DMS 273 treated with DMSO at 0.1 percent for 48 hours (cell line): ENCODE results near the gene BCL2.
"Not testable (repeated sequence)": the region's sequence is repeated elsewhere in the genome, so short reads cannot be mapped to it uniquely, and the experiment has no call there.

Source experiments
- DNase-seq: peaks from one replicate; lab custom pipeline; 2025; lab: John Stamatoyannopoulos, UW

The BCL2 gene

GRCh38 chr18:63319383-63320122 is at the start of gene BCL2:
Gene BCL2 (minus strand): TSS chr18:63319769.
- DNase-seq: no peak

- no peak for DNase-seq
These were observed 49.0 kb upstream of the BCL2 start for GRCh38 chr18:63368611-63369010.

- peak; percentile 93 for DNase-seq
These were observed 47.7 kb upstream of the BCL2 start, which contains the start of gene KDSR for GRCh38 chr18:63367053-63367953. Gene KDSR (minus strand): TSS chr18:63367206. CDS start chr18:63367118, 88 bp downstream.

GRCh38 chr18:63366213-63367052 is 46.9 kb upstream of the BCL2 start:
- peak; percentile 4 for DNase-seq

- no peak for DNase-seq
These were observed 46.3 kb upstream of the BCL2 start for GRCh38 chr18:63365876-63366212.

GRCh38 chr18:63363951-63364350 is 44.4 kb upstream of the BCL2 start:
- no peak for DNase-seq

GRCh38 chr18:63363420-63363819 is 43.9 kb upstream of the BCL2 start:
- DNase-seq: not testable (repeated sequence)

GRCh38 chr18:63356272-63356896 is 36.8 kb upstream of the BCL2 start:
- no peak for DNase-seq

- DNase-seq: no peak
These were observed 30.7 kb upstream of the BCL2 start for GRCh38 chr18:63350230-63350629.

GRCh38 chr18:63348508-63349136 is 29.1 kb upstream of the BCL2 start:
- no peak for DNase-seq

GRCh38 chr18:63346480-63347183 is 27.1 kb upstream of the BCL2 start:
- DNase-seq: no peak

- DNase-seq: no peak
These were observed 26.5 kb upstream of the BCL2 start for GRCh38 chr18:63346031-63346430.

- no peak for DNase-seq
These were observed 25.3 kb upstream of the BCL2 start for GRCh38 chr18:63344918-63345317.

GRCh38 chr18:63344263-63344662 is 24.7 kb upstream of the BCL2 start:
- DNase-seq: no peak

- no peak for DNase-seq
These were observed 22.6 kb upstream of the BCL2 start for GRCh38 chr18:63342206-63342605.

GRCh38 chr18:63339920-63340484 is 20.4 kb upstream of the BCL2 start:
- no peak for DNase-seq

- no peak for DNase-seq
These were observed 17.0 kb upstream of the BCL2 start for GRCh38 chr18:63336366-63337099.

GRCh38 chr18:63331105-63331504 is 11.5 kb upstream of the BCL2 start:
- no peak for DNase-seq

GRCh38 chr18:63329431-63330145 is 10.0 kb upstream of the BCL2 start:
- DNase-seq: no peak
